ENCODE measurements around the gene CPEB1. TPM values are rescaled to one million over a fixed set of nuclear protein-coding genes. Genes with fewer than 3 reads are reported as not detected.
A peak's percentile ranks its signal among the peaks of the same experiment; 100 is the strongest.

The CPEB1 gene
- polyA plus RNA-seq, 3 donors: 2.2 to 3.2 (median 2.6) TPM

DNA sequence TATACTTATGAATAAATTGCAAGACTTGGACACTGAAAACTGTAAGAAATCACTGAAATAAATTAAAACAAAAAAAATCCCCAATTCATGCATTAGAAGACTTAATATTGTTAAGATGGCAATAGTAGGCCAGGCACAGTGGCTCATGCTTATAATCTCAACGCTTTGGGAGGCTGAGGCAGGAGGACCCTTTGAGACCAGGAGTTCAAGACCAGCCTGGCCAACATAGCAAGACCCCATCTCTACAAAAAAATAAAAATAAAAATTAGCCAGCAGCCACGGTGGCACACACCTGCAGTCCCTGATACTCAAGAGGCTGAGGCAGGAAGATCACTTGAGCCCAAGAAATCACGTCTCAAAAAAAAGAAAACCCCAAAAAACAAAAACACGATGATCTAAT is 35.8 kb downstream of the CPEB1 start:
- DNase-seq (ENCODE audit: extremely low read depth in 1 of 11, low read depth in 9 of 11, low spot score in 4 of 11): no peak

- no peak for DNase-seq (ENCODE audit: extremely low read depth in 1 of 11, low read depth in 9 of 11, low spot score in 4 of 11)
These were observed 45.0 kb downstream of the CPEB1 start for GRCh38 chr15:82602195-82602594.

- no peak for DNase-seq (ENCODE audit: extremely low read depth in 1 of 11, low read depth in 9 of 11, low spot score in 4 of 11)
These were observed 47.3 kb downstream of the CPEB1 start for GRCh38 chr15:82599862-82600261.

DNA sequence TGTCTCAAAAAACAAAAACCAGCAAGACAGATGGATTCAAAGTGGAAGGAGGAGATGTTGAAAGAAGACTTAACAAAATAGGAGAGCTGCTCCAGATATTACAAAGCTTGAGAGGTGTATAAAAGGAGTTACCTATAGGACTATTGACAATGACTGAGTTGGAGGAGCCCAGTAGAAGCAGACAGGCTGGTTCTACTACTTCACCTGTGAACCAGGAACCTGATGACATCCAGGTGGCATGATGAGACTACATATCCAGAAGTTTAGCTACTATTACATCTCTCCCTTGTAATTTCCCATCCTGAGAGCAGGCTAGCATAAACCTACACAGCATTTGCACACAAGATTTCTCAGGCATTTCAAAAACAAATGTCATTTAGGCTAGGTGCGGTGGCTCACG is 49.3 kb downstream of the CPEB1 start:
- DNase-seq (ENCODE audit: extremely low read depth in 1 of 11, low read depth in 9 of 11, low spot score in 4 of 11): no peak

DNA sequence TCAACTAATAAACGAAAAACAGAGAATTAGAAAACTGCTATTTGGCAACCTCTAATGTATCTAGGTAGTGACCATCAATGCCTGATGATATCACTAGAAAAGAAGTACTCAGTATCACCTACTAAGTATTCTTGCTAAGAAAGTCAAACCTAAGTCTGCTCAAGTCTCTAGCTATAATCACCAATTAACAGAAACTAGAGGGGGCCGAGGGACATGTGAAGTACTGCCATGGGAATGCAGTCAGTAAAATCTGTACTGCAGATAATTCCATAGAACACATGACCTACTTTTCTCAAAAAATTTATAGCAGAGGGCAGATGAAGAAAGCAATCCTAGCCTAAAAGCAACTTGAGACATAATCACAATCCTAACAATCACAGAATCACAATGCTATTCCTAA is 51.4 kb downstream of the CPEB1 start:
- no peak for DNase-seq (ENCODE audit: extremely low read depth in 1 of 11, low read depth in 9 of 11, low spot score in 4 of 11)

GRCh38 chr15:82595203-82595602 is 52.0 kb downstream of the CPEB1 start:
- DNase-seq (ENCODE audit: extremely low read depth in 1 of 11, low read depth in 9 of 11, low spot score in 4 of 11): no peak

DNA sequence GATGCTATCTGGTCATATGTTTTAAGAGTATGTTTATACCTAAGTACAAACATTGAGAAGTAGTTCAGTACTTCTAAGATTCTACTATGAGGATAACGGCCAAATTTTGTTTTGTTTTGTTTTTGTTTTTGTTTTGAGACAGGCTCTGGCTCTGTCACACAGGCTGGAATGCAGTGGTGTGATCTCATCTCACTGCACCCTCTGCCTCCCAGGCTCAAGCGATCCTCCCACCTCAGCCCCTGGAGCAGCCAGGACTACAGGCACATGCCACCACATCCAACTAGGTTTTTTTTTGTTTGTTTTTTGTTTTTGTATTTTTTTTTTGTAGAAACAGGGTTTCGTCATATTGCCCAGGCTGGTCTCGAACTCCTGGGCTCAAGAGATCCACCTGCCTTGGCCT is 59.4 kb downstream of the CPEB1 start:
- DNase-seq (ENCODE audit: extremely low read depth in 1 of 11, low read depth in 9 of 11, low spot score in 4 of 11): no peak

- DNase-seq (ENCODE audit: extremely low read depth in 1 of 11, low read depth in 9 of 11, low spot score in 4 of 11): peak in 1 of 11 donors; percentile 17
These were observed 62.1 kb downstream of the CPEB1 start for GRCh38 chr15:82585072-82585471.

GRCh38 chr15:82580713-82581112 is 66.5 kb downstream of the CPEB1 start:
- DNase-seq (ENCODE audit: extremely low read depth in 1 of 11, low read depth in 9 of 11, low spot score in 4 of 11): no peak

GRCh38 chr15:82575335-82575734 is 71.8 kb downstream of the CPEB1 start:
- no peak for DNase-seq (ENCODE audit: extremely low read depth in 1 of 11, low read depth in 9 of 11, low spot score in 4 of 11)

DNA sequence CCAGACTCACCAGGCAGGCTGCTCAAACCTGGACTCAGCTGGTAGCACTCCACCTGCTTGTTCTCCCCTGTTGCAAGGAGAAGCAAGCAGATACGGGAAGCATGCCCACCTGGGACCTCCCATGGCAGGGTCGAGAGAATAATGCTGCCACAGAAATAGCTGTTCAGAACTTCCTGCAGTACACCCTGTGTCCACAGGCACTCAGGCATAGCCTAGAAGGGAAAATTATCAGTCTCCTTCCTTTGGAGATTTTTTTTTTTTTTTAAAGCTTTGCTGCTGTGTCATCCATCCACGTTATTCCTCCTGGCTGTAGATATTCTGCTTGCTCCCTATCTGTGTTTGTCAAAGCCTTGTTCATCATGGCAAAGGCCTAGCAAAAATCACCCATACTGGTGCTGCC is 74.2 kb downstream of the CPEB1 start:
- no peak for DNase-seq (ENCODE audit: extremely low read depth in 1 of 11, low read depth in 9 of 11, low spot score in 4 of 11)

DNA sequence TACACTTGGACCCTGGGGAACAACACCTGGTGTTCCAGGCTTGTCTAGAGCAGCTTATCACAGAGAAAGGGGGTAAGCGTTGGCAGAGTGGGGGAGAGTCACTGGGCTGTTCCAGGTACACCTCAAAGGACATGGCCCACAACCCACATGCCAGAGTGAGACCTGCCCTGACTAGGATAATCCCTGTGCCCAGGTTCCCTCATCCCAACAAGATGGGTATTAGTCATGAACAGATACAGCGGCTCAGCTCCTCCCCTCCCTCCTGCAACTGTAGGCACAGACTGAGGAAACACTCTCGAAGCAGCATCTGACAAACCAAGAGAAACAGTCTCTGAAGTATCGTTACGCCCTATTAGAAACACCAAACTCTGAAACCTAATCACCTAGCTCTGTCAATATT is 74.9 kb downstream of the CPEB1 start:
- no peak for DNase-seq (ENCODE audit: extremely low read depth in 1 of 11, low read depth in 9 of 11, low spot score in 4 of 11)

DNA sequence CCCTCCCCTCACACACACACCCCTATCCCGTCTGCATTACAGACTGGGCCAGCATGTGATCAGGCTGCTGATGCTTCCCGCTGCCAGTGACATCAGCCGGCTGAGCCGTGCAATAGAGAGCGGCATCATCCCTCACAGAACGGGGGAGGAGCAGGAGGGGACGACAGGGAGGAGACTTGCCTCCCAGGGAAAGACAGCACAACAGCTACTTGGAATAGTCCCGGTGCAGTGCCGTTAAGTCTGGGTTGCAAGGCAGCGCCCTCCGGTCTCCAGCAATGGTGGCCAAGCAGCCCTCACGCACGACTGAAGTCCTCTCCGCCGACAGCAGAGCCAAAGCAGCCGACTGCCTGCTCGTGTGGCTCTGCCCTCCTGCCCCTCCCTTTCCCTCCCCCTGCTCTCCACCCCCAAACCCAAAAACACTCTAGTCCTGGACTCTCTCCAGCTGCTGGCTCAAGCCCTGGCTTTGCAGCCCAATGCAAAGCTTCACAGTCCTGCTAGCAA is 75.4 kb downstream of the CPEB1 start:
- DNase-seq (ENCODE audit: extremely low read depth in 1 of 11, low read depth in 9 of 11, low spot score in 4 of 11): peak; percentile 15 to 74 (median 48)

GRCh38 chr15:82570721-82571508 is 76.2 kb downstream of the CPEB1 start:
- DNase-seq (ENCODE audit: extremely low read depth in 1 of 11, low read depth in 9 of 11, low spot score in 4 of 11): no peak

DNA sequence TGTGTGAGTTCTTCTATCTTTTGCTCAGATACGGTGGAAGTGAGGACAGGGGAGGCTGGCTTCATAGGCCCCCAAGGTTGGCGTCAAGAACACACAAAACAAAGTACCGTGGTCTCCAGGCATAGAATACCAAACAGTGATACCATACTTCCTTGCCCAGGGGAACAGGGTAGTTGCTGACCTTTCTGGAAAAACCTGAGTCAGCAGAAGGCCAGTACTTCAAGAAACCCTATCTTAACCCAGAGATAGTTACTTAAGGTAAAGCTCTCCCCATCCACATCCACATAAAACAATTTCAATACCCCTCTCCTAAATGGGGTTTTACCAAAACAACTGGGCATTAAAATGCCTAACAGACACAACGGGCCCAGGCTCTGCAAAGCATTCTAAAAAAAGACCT is 77.3 kb downstream of the CPEB1 start:
- DNase-seq (ENCODE audit: extremely low read depth in 1 of 11, low read depth in 9 of 11, low spot score in 4 of 11): no peak

DNA sequence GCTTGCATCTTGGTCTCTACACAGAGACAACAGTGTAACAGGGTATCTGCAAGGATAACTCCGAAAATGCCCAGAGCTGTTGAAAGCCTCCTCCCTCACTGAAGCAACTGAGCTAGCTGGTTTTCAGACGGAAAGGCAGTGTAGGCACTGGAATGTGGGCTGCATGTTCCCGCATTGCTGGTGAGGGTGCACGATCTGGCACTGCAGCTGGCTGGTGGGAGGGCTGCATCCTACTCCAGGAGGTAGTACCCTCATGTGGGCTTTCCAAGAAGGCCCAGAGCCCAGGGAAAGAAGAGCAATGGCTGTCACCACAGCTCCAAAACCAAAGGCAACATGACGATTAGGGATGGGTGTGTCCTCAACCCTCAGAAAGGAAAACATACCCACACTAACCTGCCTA is 78.2 kb downstream of the CPEB1 start:
- DNase-seq (ENCODE audit: extremely low read depth in 1 of 11, low read depth in 9 of 11, low spot score in 4 of 11): no peak

DNA sequence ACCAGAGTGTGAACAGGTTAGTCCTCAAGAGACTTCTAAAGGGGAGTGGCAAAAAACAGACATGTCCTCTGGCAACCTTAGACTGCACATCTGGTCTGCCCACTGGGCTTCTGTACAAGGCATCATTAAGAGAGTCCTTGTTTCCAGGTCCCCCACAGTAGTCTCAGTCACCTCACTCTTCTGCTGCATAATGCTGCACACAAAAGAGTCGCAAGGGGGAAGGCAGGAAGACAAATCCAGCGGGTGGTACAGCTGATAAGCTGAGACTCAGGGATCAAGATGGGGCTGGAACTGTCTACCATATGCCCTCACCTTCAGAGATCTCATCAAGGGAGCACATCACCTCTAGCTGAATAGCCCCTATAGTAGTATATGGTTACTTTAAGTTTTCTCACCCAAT is 79.5 kb downstream of the CPEB1 start:
- DNase-seq (ENCODE audit: extremely low read depth in 1 of 11, low read depth in 9 of 11, low spot score in 4 of 11): no peak

GRCh38 chr15:82566690-82567089 is 80.5 kb downstream of the CPEB1 start:
- no peak for DNase-seq (ENCODE audit: extremely low read depth in 1 of 11, low read depth in 9 of 11, low spot score in 4 of 11)

- DNase-seq (ENCODE audit: extremely low read depth in 1 of 11, low read depth in 9 of 11, low spot score in 4 of 11): no peak
These were observed 88.7 kb downstream of the CPEB1 start for GRCh38 chr15:82558502-82558901.

- no peak for DNase-seq (ENCODE audit: extremely low read depth in 1 of 11, low read depth in 9 of 11, low spot score in 4 of 11)
These were observed 90.7 kb downstream of the CPEB1 start for GRCh38 chr15:82556315-82557035.

GRCh38 chr15:82554849-82555248 is 92.3 kb downstream of the CPEB1 start:
- no peak for DNase-seq (ENCODE audit: extremely low read depth in 1 of 11, low read depth in 9 of 11, low spot score in 4 of 11)
